NCI-H2196 treated with DMSO at 0.1 percent for 48 hours (cell line): Measurements from ENCODE around the gene REG4.
"Not testable (repeated sequence)": the region's sequence is repeated elsewhere in the genome, so short reads cannot be mapped to it uniquely, and the experiment has no call there.

Experiments
- DNase-seq: peaks from one replicate; lab custom pipeline; 2025; ENCODE audit not compliant: unreplicated experiment; lab: John Stamatoyannopoulos, UW

Gene REG4

GRCh38 chr1:119808491-119808890 lies 2.8 kb downstream of the REG4 start:
- DNase-seq, result no peak

GRCh38 chr1:119806489-119806888 lies 4.8 kb downstream of the REG4 start:
- DNase-seq, result no peak

GRCh38 chr1:119805746-119806145 lies 5.5 kb downstream of the REG4 start:
- no peak for DNase-seq

DNA sequence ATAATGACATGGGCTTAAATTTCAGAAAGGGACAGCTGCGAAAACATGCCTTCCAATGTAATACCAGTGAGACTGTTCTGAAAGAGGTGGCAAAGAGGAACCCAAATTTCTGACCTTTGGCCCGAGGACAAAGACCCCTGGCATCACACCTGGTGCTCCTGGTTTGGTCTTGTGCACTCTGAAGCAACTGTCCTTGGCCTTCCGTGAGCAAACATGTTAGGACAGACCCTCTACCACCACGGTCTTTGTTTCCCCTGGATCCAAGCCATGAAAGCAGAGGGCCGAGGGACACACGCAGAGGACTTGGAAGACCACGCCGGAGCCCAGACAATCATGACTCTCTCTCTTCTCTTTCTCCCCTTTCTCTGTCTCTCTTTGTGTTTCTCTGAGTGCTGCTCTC lies 6.0 kb downstream of the REG4 start:
- no peak for DNase-seq

DNA sequence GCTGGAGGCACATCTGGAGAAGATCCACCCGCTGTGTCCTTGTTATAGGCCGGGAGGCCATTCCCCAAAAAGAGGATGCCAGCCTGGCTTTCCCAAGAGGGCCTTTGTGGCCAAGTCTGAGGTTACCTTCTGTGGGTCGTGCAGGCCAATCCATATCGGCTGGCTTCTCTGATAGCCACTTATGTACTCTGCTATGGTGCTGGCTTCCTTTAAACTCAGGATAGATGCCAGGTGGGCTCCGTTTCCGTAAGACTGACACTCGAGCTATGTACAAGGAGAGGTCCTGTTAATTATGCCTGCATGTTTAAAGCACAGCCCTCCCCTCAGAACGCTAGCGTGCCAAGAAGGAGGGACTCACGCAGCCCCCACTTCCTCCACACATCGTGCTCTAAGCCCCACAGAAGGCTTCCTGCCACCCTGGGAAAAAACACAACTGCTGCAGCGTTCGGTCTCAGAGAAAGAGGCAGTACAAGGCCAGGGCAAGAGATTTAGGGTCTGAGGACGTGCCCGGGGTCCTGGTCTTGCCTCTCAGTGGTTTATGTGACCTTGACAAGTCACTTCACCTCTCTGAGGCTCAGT lies 11.6 kb downstream of the REG4 start:
- no peak for DNase-seq

DNA sequence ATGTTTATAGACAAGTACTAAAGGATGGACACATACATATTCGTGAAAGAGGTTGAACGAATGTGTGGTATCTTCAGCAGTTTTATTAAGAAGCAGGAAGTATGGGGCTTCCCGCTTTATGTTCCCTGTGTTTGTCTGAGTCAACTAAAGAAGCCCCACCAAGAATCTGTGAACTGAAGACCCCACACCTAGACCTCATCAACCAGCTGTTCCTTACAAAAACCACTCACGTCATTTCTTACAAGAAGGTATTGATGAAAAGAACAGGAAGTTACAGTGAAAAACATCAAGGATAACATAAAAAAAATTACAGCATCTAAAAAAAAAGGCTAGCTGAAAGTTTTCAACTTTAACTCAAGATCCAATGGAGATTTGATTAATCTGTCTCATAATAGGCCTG lies 12.3 kb downstream of the REG4 start:
- no peak for DNase-seq

DNA sequence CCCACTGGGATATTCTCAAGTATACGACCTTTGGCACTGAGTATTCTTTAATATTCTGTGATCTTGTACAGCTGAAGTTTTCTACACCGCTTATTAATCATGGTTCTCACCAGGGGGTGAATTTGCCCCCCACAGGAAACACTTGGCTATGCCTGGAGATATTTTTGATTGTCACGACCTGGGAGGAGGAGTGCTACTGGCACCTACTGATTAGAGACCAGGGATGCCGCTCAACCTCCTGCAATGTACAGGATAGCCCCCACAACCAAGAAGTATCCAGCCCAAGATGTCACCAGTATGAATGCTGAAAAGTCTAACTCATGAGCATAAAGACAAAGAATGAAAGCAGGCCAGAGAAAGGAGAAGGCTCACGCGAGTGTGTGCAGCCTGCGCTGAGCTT lies 13.7 kb downstream of the REG4 start:
- DNase-seq, result no peak

DNA sequence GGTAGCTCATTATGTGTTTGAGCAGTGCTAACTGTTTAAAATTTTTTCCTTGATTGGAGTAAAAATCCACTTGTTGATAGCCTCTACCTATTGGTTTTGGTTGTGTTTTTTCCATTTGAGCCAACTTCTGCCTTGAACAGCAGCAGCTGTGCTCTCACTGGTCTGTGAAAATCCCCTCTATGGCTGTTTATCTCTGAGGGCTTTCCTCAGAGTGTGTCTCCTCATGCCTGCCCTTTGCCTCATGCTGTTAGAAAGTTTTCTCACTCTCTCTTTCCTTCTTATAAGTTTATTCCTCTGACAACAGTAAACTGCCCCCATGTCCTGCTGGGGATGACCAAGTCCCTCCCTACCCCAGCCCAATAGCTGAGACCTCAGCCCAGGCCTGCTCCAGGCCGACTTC lies 14.1 kb downstream of the REG4 start:
- DNase-seq, result no peak

GRCh38 chr1:119795261-119796200 lies 15.7 kb downstream of the REG4 start:
- DNase-seq, result no peak

- DNase-seq, result no peak
Measured at GRCh38 chr1:119794876-119795240, 16.4 kb downstream of the REG4 start.

DNA sequence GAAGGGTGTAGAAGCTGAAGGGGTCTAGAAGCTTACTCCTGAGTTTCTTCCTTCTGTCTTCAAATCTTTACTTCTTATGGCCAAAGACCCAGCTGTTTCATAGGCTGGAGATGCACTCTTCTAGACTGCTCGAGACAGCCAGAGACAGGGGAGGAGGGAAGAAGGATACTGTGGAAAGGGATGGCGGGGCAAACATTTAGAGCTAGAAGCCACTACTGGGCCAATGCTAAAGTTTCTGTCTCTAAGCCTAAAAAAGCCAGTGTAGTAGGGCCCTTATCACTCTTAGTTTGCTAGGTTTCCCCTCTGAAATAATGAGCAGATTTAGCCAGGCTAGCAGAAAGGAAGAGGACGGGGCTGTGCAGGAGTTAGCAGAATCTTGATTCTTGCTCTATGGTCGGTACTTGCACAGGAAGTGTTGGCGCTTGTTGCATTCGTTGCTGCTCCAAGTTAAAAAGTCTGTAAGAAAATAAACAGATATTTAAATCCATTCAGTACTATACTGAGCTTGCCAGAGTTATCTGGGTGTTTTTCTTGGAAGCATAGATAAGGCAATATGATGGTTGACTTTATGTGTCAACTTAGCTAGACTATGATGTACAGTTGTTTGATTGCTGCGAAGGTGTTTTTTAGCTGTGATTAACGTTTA lies 16.9 kb downstream of the REG4 start:
- DNase-seq, result no peak

GRCh38 chr1:119791377-119791776 lies 19.9 kb downstream of the REG4 start:
- no peak for DNase-seq

GRCh38 chr1:119790451-119791198 lies 20.6 kb downstream of the REG4 start:
- DNase-seq, result no peak

- no peak for DNase-seq
Measured at GRCh38 chr1:119787776-119788175, 23.5 kb downstream of the REG4 start.

DNA sequence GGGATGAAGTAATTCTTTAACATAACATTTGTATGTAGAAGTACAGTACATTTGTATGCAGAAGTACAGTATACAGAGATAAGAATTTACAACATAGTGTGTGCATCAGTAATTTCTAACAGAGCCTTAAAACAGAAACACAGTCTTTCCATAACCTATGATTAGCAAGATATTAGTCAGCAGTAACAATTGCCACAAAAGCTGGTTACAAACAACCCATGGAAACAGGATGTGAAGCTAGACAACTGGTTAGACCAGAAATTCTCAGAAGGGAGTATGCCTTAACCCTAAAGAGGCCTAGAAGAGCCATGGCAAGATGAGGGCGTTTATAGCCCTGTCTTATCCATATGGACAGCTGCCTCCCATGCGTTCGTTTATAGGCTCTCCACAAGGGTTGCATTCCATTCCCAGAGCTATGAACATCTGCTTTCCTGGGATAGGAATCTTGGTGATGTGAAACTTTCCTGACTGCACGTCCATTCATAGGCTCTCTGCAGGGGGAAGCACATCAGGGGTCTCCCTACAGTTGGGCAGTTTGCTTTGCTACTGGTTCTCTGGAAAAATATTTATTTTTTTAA lies 24.7 kb downstream of the REG4 start:
- DNase-seq, result not testable (repeated sequence)

DNA sequence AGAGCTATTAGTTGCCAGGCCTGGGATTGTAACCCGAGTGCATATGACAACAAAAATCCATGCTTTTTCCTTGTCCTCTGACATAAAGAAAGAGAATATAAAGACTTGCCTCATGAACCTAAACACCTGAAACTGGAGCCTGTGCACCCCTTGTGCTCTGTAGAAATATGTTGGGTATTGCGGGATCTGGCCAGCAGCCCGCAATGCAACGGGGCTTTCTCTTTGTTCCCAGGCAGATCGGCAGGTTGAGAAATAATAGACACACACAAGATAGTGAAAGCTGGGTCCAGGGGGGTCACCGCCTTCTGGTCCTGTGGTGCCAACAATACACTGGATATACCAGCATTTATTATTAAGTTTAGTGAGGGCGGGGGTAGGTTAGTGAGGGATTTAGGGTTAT lies 25.2 kb downstream of the REG4 start:
- DNase-seq, result not testable (repeated sequence)

- no peak for DNase-seq
Measured at GRCh38 chr1:119784191-119784781, 27.0 kb downstream of the REG4 start.

GRCh38 chr1:119783354-119784185 lies 27.7 kb downstream of the REG4 start:
- DNase-seq, result no peak

- no peak for DNase-seq
Measured at GRCh38 chr1:119782631-119783325, 28.5 kb downstream of the REG4 start.
